Middle frontal gyrus (tissue), 1 donor: ENCODE results near the gene SAG.
A peak's percentile ranks its signal among the peaks of the same experiment; 100 is the strongest.
"Not testable (repeated sequence)": the region's sequence is repeated elsewhere in the genome, so short reads cannot be mapped to it uniquely, and the experiment has no call there.

Experiments used
- DNase-seq: peaks from one replicate; pipeline ENCODE4 v3.0.0-alpha.2; 2015; ENCODE audit warnings: low spot score; ENCODE audit errors: extremely low spot score

The SAG gene

DNA sequence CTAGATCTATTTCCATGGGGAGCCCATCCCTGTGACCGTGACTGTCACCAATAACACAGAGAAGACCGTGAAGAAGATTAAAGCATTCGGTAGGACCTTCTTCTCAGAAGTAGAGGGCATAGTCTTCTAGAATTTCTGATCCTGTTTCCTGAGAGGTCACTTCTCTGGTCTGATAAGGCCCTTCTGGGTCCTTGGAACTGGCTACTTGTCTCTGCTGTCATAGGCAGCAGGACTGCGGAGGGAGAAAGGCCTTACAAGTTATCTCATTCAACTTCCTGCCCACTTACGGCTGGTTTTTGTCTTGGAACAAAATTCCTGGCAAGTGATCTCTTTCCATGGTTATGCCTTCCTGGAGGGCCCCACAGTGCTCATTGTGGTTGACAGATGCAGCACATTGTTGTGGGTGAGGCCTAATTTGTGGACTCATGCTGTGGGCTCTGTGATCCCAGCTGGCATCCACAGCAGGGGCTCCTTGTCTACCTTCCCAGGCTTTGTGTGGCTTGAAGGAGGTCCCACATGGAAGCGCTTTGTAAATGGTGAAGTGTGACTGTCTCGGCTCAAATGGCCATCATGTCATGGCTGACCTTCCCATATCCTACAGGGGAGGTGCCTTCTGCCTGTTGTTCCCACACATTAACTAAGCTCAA, 22.0 kb downstream of the SAG start:
- no peak for DNase-seq

- DNase-seq: peak; percentile 24
These were observed 23.9 kb downstream of the SAG start for GRCh38 chr2:233331536-233331935.

GRCh38 chr2:233332125-233332524, 24.5 kb downstream of the SAG start:
- no peak for DNase-seq

DNA sequence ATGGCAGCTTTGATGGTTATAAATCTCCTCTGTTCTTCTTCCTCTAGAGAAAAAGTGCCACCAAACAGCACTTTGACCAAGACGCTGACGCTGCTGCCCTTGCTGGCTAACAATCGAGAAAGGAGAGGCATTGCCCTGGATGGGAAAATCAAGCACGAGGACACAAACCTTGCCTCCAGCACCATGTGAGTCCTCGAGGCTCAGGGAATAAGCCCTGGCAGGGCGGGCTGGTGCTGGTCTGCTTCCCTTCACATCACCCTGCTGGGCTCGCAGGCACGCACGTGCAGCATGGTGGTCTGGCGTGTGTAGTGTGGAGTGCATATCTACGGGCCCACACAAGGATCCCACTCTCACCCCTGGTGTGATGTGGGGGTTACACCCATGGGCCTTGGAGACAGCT, 27.3 kb downstream of the SAG start:
- DNase-seq: no peak

DNA sequence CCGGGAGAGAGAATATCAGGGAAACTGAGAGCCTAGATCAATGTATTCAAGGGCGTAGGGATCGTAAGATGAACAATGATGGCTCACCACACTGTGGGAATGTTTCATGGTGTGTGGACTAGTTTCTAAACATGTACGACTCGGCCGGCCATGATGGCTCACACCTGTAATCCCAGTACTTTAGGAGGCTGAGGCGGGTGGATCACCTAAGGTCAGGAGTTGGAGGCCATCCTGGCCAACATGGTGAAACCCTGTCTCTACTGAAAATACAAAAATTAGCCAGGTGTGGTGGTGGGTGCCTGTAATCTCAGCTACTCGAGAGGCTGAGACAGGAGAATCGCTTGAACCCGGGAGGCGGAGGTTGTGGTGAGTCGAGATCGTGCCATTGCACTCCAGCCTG, 28.5 kb downstream of the SAG start:
- DNase-seq: not testable (repeated sequence)

GRCh38 chr2:233336541-233336940, 28.9 kb downstream of the SAG start:
- DNase-seq: no peak

DNA sequence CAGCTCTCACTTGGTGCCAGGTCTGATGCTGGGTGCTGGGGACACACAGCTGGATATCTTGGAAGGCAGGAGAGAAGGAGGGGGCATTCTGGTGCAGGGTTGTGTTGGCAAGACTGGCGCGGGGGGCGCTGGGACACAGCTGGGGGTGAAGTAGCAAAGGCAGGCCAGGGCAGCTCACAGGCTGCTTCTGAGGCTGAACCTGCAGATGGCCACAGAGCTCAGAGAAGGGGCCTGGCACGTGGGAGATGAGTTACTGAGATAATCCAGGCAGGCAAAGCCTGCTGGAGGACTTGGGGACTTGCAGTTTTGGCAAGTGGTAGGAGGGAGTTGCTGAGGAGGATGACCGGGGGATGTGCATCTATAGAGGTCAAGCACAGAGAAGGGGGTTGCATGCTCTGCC, 30.4 kb downstream of the SAG start:
- DNase-seq: no peak

DNA sequence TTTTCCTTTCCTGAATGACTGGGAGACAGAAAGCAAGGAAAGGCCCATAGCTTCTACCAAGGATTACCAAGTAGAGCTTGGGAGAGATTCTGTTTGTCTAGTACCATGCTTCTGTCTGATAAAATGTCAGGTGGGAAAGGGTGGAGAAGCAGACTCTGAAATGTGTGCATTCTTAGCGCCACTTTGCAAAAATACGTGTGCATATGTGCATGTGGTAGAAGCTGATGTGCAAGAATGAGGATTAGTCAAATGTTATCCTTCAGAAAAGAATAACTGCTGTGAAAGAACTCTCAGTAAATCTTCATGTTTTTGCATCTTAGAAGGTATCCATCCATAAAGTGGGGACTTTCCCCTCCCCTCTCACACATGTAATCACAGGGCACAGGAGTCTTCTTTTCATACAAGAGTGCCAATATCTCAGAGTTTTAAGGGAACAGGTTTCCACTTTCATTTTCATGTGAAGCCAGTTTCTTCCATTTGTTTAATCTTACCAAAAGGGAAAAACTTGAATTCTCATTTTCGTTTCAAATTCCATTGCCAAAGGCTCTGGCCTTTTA, 31.3 kb downstream of the SAG start:
- no peak for DNase-seq

DNA sequence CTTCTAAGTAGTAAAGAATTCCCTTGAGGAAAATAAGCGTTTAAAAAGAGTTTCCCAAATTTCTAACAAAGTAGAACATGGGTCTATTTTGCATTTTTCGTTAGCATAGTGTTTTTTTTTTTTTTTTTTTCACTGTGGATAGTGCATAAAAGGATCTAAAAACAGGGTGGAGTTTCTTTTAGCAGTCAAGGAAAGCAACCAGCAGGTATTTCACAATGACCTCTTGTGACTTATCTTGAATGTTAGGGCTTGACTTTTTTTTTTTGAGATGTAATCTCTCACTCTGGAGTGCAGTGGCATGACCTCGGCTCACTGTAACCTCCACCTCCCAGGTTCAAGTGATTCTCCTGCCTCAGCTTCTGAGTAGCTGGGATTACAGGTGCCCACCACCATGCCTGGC, 31.8 kb downstream of the SAG start:
- DNase-seq: no peak

- no peak for DNase-seq
These were observed 33.7 kb downstream of the SAG start for GRCh38 chr2:233341296-233341695.

- DNase-seq: no peak
These were observed 34.7 kb downstream of the SAG start for GRCh38 chr2:233342301-233342700.

GRCh38 chr2:233343171-233343705, 35.6 kb downstream of the SAG start:
- DNase-seq: no peak

DNA sequence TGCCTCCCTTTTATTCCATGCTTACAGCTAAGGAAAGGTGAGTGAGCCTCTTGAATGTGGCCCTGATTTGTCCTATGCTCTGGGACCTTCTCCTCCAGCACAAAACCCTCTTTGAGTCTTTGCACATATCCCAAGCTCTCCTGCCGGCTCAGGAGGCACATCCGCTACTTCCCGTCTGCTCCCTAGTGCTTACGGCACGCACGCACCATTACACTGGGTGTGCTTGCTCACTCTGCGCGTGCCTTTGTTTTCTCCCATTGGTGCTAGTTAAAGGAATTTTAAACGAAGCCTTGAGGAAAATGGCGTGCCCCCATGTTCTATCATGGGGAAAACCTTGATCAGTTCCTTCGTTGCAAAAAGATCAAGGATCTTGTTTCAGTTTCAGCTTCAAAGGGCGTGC, 38.8 kb downstream of the SAG start:
- DNase-seq: no peak

GRCh38 chr2:233346930-233347329, 39.3 kb downstream of the SAG start:
- DNase-seq: no peak

- no peak for DNase-seq
These were observed 41.7 kb downstream of the SAG start for GRCh38 chr2:233349005-233349998.

- peak; percentile 21 for DNase-seq
These were observed 43.1 kb downstream of the SAG start for GRCh38 chr2:233350708-233351107.

DNA sequence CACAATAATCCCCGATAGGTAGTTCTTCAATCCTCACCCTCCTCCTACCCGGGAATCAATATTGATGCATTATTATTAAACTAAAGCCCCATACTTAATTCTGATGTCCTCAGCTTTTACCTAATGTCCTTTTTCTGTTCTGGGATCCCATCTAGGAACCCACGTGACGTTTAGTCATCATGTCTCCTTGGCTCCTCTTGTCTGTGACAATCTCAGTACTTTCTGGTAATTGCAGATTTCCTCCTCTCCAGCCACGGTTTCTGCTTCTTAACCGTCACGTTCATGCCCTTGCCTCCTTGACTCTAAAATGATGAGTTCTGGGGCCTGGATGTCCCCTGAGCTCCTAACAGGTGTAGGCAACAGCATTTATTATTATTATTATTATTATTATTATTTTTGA, 43.8 kb downstream of the SAG start:
- no peak for DNase-seq

DNA sequence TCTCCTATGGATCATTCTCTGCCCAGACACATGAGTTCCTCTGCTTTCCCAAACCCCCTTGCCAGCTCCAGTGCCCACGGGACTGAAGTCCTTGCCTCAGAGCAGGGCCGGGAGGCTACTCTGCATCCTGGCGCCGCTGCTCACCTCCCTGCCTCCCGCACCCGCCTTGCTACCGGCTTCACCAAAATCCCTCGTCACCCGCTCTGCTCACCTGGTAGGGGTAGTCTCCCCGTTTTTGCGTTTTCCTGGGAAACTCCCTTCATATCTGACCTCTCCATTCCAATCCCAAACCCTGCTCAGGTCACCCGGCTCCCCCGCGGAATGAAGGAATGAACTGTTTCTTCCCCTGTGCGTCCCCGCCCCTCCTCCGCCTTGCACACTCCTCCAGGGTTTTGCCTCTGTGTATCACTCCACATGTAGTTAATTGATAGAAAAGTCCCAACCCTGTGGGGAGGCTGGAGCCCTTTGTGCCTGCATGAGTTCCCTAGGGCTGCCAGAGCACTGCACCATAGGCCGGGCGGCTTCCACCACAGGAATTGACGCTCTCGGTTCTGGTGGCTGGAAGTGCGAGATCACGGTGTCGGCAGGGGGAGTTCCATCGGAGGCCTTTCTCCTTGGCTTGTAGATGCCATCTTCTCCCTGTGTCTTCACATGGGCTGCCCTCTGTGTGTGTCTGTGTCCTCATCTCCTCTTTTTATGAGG, 44.7 kb downstream of the SAG start:
- no peak for DNase-seq

GRCh38 chr2:233353101-233353768, 45.6 kb downstream of the SAG start:
- DNase-seq: no peak

- no peak for DNase-seq
These were observed 46.3 kb downstream of the SAG start, which contains the start of gene DGKD for GRCh38 chr2:233353769-233354499. DGKD (plus strand) TSS chr2:233354494; CDS start chr2:233354519, 25 bp downstream.
